ENCODE measurements around the gene CFAP65. TPM values are rescaled to one million over a fixed set of nuclear protein-coding genes. Genes with fewer than 3 reads are reported as not detected.
A peak's percentile ranks its signal among the peaks of the same experiment; 100 is the strongest.

The CFAP65 gene
- total and polyA plus RNA-seq, 2 of the 4 experiments (the other 2 are of a cell fraction) = not detected

- Histone ChIP-seq H4K5ac (ENCODE audit: low read depth, low read length) (no peak overlapping the region), H3K4me3 (ENCODE audit: insufficient read depth, low read depth, low read length) (no peak overlapping the region), H2BK15ac (ENCODE audit: low read depth, low read length) (no peak overlapping the region), H4K8ac (ENCODE audit: low read depth in 2 of 2, low read length in 2 of 2) (no peak overlapping the region), H3K79me1 (ENCODE audit: low read depth in 1 of 2, low read length in 2 of 2) (no peaks in the 10 kb centered on the region), H3K56ac (ENCODE audit: extremely low read depth, insufficient read depth, low read length) (no peak overlapping the region), H2BK20ac (ENCODE audit: low read depth, low read length) (no peak overlapping the region), H3K9ac (ENCODE audit: low read depth, low read length) (no peak overlapping the region), H2AK9ac (replicated peaks; ENCODE audit: low read depth, low read length, poor library complexity) (no peak overlapping the region), H2BK5ac (ENCODE audit: low read depth, low read length, poor library complexity, severe bottlenecking) (no peak overlapping the region), H3K4me1 (ENCODE audit: control insufficient read depth, insufficient read depth, low read length) (0 out of 2 replicates have a peak, but pooled peaks cover 2% of the 10 kb centered on the region), H3K9me3 (ENCODE audit: control insufficient read depth, insufficient read depth, low read length) (no peaks in the 10 kb centered on the region), H3K27ac (ENCODE audit: insufficient read depth, low read length) (no peak overlapping the region), H2BK120ac (ENCODE audit: low read depth, low read length) (no peak overlapping the region), H4K91ac (ENCODE audit: insufficient read depth, low read depth, low read length) (no peak overlapping the region), H3K4ac (ENCODE audit: low read depth, low read length) (no peak overlapping the region), H2AK5ac (ENCODE audit: low read depth, low read length) (no peak overlapping the region), H3K36me3 (ENCODE audit: control insufficient read depth, insufficient read depth, low read length) (no peaks in the 10 kb centered on the region), H2AFZ (replicated peaks; ENCODE audit: low read length, poor library complexity) (peak overlapping the region; percentile 16), H3K18ac (ENCODE audit: low read depth, low read length) (no peak overlapping the region), H3K4me2 (ENCODE audit: low read depth, low read length) (no peak overlapping the region; the same call in 1 of the 2 replicates), H4K20me1 (ENCODE audit: insufficient read depth, low read length) (peaks cover 3% of the 10 kb centered on the region; the same call in 1 of the 2 replicates), H3K14ac (replicated peaks; ENCODE audit: low read depth, low read length) (no peak overlapping the region), H3K23ac (ENCODE audit: low read depth, low read length) (no peak overlapping the region), H3K9me1 (ENCODE audit: insufficient read depth, low read length) (no peaks in the 10 kb centered on the region; the same call in 1 of the 2 replicates), H3K27me3 (ENCODE audit: control insufficient read depth, insufficient read depth, low read length) (peaks cover 72% of the 10 kb centered on the region)
- no peak for ATAC-seq (ENCODE audit: low read depth)
- TF ChIP-seq MXI1 (IDR thresholded peaks at IDR 0.05; ENCODE audit: borderline replicate concordance, low read depth, low read length) = no peak
- TF ChIP-seq CTCF (conservative IDR thresholded peaks at IDR 0.05; ENCODE audit: low read depth, low read length) = no peak
- no peak for TF ChIP-seq RAD21 (IDR thresholded peaks at IDR 0.05; ENCODE audit: low read length)
- TF ChIP-seq CHD1 (IDR thresholded peaks at IDR 0.05; ENCODE audit: low read depth, low read length) = no peak
- no peak for TF ChIP-seq FOS (IDR thresholded peaks at IDR 0.05; ENCODE audit: low read depth, low read length)
- no peak for TF ChIP-seq MAFK (IDR thresholded peaks at IDR 0.05; ENCODE audit: low read depth, low read length)
- TF ChIP-seq CEBPB (IDR thresholded peaks at IDR 0.05; ENCODE audit: low read depth, low read length) = no peak
- TF ChIP-seq POLR2A (IDR thresholded peaks at IDR 0.05; ENCODE audit: low read depth, low read length) = no peak
- no TSS peak for BruUV-seq (replicated peaks)
- ChIA-PET CTCF (interaction anchor here (1.9 kb wide), 2 partner anchors 14 to 173 kb away, joined by 6 to 10 read pairs; no protein-coding TSS in a partner anchor), POLR2A (ENCODE audit: unreplicated experiment) (interaction anchor here (0.6 kb wide), 1 partner anchor 56 kb away, joined by 6 read pairs; no protein-coding TSS in a partner anchor)
- WGBS, 2 experiments (ENCODE audit: extremely low coverage in 2 of 2, insufficient read length in 1 of 2) = 1% methylated on average over 24 of the region's 46 CpGs; no CpG with 5 or more reads in 1 of the 2 experiments
- dilution Hi-C loops (cut with HindIII; ENCODE audit: low sequenced_read_pairs, unreplicated experiment) (no loop called here), in situ Hi-C loops (cut with MboI; ENCODE audit: low sequenced_read_pairs) (no loop called here), intact Hi-C loops (cut with micrococcal nuclease) (no loop called here)
- no peak for DNase-seq
Observed at GRCh38 chr2:218981390-218981880, 59.9 kb downstream of the CFAP65 start.

All from IMR-90 (cell line).